K562 (cell line): ENCODE measurements around the gene PIK3CB. TPM values are rescaled to one million over a fixed set of nuclear protein-coding genes. Genes with fewer than 3 reads are reported as not detected.
A peak's percentile ranks its signal among the peaks of the same experiment; 100 is the strongest.
"Not testable (repeated sequence)": the region's sequence is repeated elsewhere in the genome, so short reads cannot be mapped to it uniquely, and the experiment has no call there.

ENCODE experiments used
- ARID4B ChIP-seq: sonication (generic); formaldehyde crosslinking; IDR thresholded peaks from 2 replicates; pipeline ENCODE4 v1.8.0; 2022; ENCODE audit warnings: mild to moderate bottlenecking, missing genetic modification reagents
- BCOR ChIP-seq: fragments of 450-650 bp; IDR thresholded peaks from 2 replicates; pipeline ENCODE4 v1.6.1; 2016
- CC2D1A ChIP-seq: fragments of 450-650 bp; IDR thresholded peaks from 2 replicates; pipeline ENCODE4 v1.6.1; 2017; ENCODE audit warnings: mild to moderate bottlenecking
- EP400 ChIP-seq: fragments of 450-650 bp; IDR thresholded peaks from 2 replicates; pipeline ENCODE4 v1.6.1; 2017; ENCODE audit warnings: antibody characterized with exemption, mild to moderate bottlenecking, moderate library complexity
- FOXK2 ChIP-seq, 2 experiments: fragments of 450-650 bp; IDR thresholded peaks in 1 of 2; conservative IDR thresholded peaks in 1 of 2; 2 replicates each; pipeline ENCODE4 v1.6.1; 2016; ENCODE audit warnings: low read depth in 2 of 2, mild to moderate bottlenecking in 1 of 2
- KAT7 ChIP-seq: sonication (generic); formaldehyde crosslinking; IDR thresholded peaks from 2 replicates; pipeline ENCODE4 v1.8.0; 2022; ENCODE audit warnings: missing genetic modification reagents, mild to moderate bottlenecking, borderline replicate concordance
- KDM5B ChIP-seq: fragments of 200-600 bp; sonication (generic); IDR thresholded peaks from 2 replicates; pipeline ENCODE4 v1.6.1; 2012; ENCODE audit warnings: low read depth, mild to moderate bottlenecking, moderate library complexity, low read length, control low read depth, inconsistent platforms; ENCODE audit not compliant: insufficient replicate concordance
- MAX ChIP-seq: sonication (generic); formaldehyde crosslinking; IDR thresholded peaks from 2 replicates; pipeline ENCODE4 v1.9.0; 2022; ENCODE audit warnings: mild to moderate bottlenecking, missing genetic modification reagents
- MTA3 ChIP-seq: fragments of 450-650 bp; formaldehyde crosslinking; IDR thresholded peaks from 2 replicates; pipeline ENCODE4 v1.6.1; 2017; ENCODE audit warnings: mild to moderate bottlenecking, borderline replicate concordance
- MYC ChIP-seq, 2 experiments: fragments of 250-450 bp in 1 of 2; sonication (Bioruptor Pico) in 1 of 2; IDR thresholded peaks; 2 replicates each; pipeline versions ENCODE4 v1.5.1 to v1.6.1; 2012 to 2021; ENCODE audit warnings: low read depth in 2 of 2, borderline replicate concordance in 1 of 2, improper control_type of control experiment in 1 of 2, low read length in 1 of 2, mild to moderate bottlenecking in 1 of 2, moderate library complexity in 1 of 2
- NR2C2 ChIP-seq, 2 experiments: fragments of 200-800 bp in 1 of 2; sonication (Bioruptor generic) in 1 of 2; sonication (generic) in 1 of 2; formaldehyde crosslinking in 1 of 2; IDR thresholded peaks; 2 replicates each; pipeline versions ENCODE4 v1.6.1 to v1.8.0; 2016 to 2022; ENCODE audit warnings: mild to moderate bottlenecking in 1 of 2, missing compliant biosample characterization in 1 of 2, missing genetic modification characterization in 1 of 2, missing genetic modification reagents in 1 of 2
- NRF1 ChIP-seq, 2 experiments: fragments of 450-650 bp; IDR thresholded peaks in 1 of 2; conservative IDR thresholded peaks in 1 of 2; 2 replicates each; pipeline ENCODE4 v1.6.1; 2014; ENCODE audit warnings: mild to moderate bottlenecking in 2 of 2
- POLR2B ChIP-seq: fragments of 450-650 bp; IDR thresholded peaks from 2 replicates; pipeline ENCODE4 v1.6.1; 2018; ENCODE audit warnings: low read depth; ENCODE audit not compliant: partially characterized antibody
- RCOR1 ChIP-seq, 2 experiments: IDR thresholded peaks; 2 replicates each; pipeline ENCODE4 v1.6.1; 2012; ENCODE audit warnings: low read depth in 2 of 2, low read length in 2 of 2, borderline replicate concordance in 1 of 2, improper control_type of control experiment in 1 of 2
- SUPT5H ChIP-seq: fragments of 450-650 bp; IDR thresholded peaks from 2 replicates; pipeline ENCODE4 v1.6.1; 2016
- TAF1 ChIP-seq: IDR thresholded peaks from 2 replicates; pipeline ENCODE4 v1.6.1; 2011; ENCODE audit warnings: mild to moderate bottlenecking, low read length, moderate library complexity; ENCODE audit not compliant: insufficient read depth, control insufficient read depth, severe bottlenecking; ENCODE audit errors: extremely low read depth
- TAF9B ChIP-seq: fragments of 450-650 bp; IDR thresholded peaks from 2 replicates; pipeline ENCODE4 v1.6.1; 2018; ENCODE audit warnings: mild to moderate bottlenecking; ENCODE audit not compliant: partially characterized antibody
- ZBTB7A ChIP-seq: IDR thresholded peaks from 2 replicates; pipeline ENCODE4 v1.6.1; 2011; ENCODE audit warnings: low read depth, mild to moderate bottlenecking, low read length, moderate library complexity, borderline replicate concordance; ENCODE audit not compliant: control insufficient read depth
- ZNF639 ChIP-seq, 2 experiments: fragments of 200-800 bp in 1 of 2; sonication (Bioruptor generic) in 1 of 2; sonication (generic) in 1 of 2; formaldehyde crosslinking in 1 of 2; IDR thresholded peaks in 1 of 2; conservative IDR thresholded peaks in 1 of 2; 2 replicates each; pipeline versions ENCODE4 v1.5.0 to v1.6.1; 2016 to 2020; ENCODE audit warnings: missing compliant biosample characterization in 1 of 2, missing genetic modification characterization in 1 of 2, missing genetic modification reagents in 1 of 2
- polyA plus RNA-seq, 8 experiments: library from polyadenylated mRNA; depleted of rRNA in 4 of 8; stranded (reverse) in 5 of 8; unstranded in 3 of 8; fragments of >200 nt; fragmentation: Nextera tagmentation in 2 of 8; fragmentation: Illumina TruSeq in 1 of 8; extraction: Ambion mirVana in 2 of 8; extraction: Trizol in 1 of 8; gene quantifications; 2 replicates each; pipeline versions ENCODE4 v1.2.1 to v1.2.3, GENCODE V29; 2011 to 2014; ENCODE audit warnings: inconsistent platforms in 1 of 8, missing spikeins in 1 of 8
- total RNA-seq, 7 experiments: library from RNA; depleted of rRNA in 6 of 7; stranded (reverse); fragments of >200 nt in 6 of 7; fragmentation: Illumina TruSeq in 2 of 7; extraction: Trizol in 2 of 7; gene quantifications; 2 replicates each; pipeline versions ENCODE4 v1.2.1 to v1.2.3, GENCODE V29; 2011 to 2021; ENCODE audit warnings: low replicate concordance in 1 of 7

The PIK3CB gene
- total and polyA plus RNA-seq, 9 of the 15 experiments (the other 6 are each of a cell fraction or from before 2014, with no cell fraction given), result 15.3 to 62.6 (median 28.3) TPM

- TF ChIP-seq NRF1 (conservative IDR thresholded peaks at IDR 0.05 in 1 of 2, IDR thresholded peaks at IDR 0.05 in 1 of 2) (0 out of 4 replicates have a peak, but pooled peaks have one; percentile 9 to 35), MYC (IDR thresholded peaks at IDR 0.05; ENCODE audit: low read depth, low read length) (peak; percentile 27; the same call in 1 of the 2 replicates), MTA3 (peak; percentile 63; the same call in 1 of the 2 replicates), TAF1 (peak; percentile 93), EP400 (peak; percentile 67), ARID4B (CRISPR knock-in tag) (peak; percentile 44; the same call in 1 of the 2 replicates), SUPT5H (peak; percentile 72), ZNF639 (CRISPR knock-in tag; conservative IDR thresholded peaks at IDR 0.05 in 1 of 2, IDR thresholded peaks at IDR 0.05 in 1 of 2) (0 out of 4 replicates have a peak, but pooled peaks of 1 of the 2 experiments have one; percentile 11), RCOR1 (IDR thresholded peaks at IDR 0.05; ENCODE audit: borderline replicate concordance in 1 of 2, low read depth in 2 of 2, low read length in 2 of 2) (0 out of 4 replicates have a peak, but pooled peaks of 1 of the 2 experiments have one; percentile 32), KDM5B (peak; percentile 41), CC2D1A (peak; percentile 93), MAX (CRISPR knock-in tag) (peak; percentile 26; the same call in 1 of the 2 replicates), TAF9B (peak; percentile 85), NR2C2 (tag; IDR thresholded peaks at IDR 0.05) (peak; percentile 53), POLR2B (peak; percentile 74), ZBTB7A (peak; percentile 37; the same call in 1 of the 2 replicates), FOXK2 (conservative IDR thresholded peaks at IDR 0.05 in 1 of 2, IDR thresholded peaks at IDR 0.05 in 1 of 2; ENCODE audit: low read depth in 2 of 2) (peak in 1 of 2 experiments; percentile 60; a peak in 2 of 4 replicates), KAT7 (CRISPR knock-in tag) (0 out of 2 replicates have a peak, but pooled peaks have one; percentile 6), BCOR (peak; percentile 9; the same call in 1 of the 2 replicates)
- TF ChIP-seq MYC (CRISPR knock-in tag; IDR thresholded peaks at IDR 0.05; ENCODE audit: borderline replicate concordance, low read depth); NR2C2 (CRISPR knock-in tag; IDR thresholded peaks at IDR 0.05): not testable (repeated sequence)
These were observed 2.2 kb downstream of the PIK3CB start (continued) for GRCh38 chr3:138832473-138833057.
